ENCODE data around the gene NTPCR.
A peak's percentile ranks its signal among the peaks of the same experiment; 100 is the strongest.
"Not testable (repeated sequence)": the region's sequence is repeated elsewhere in the genome, so short reads cannot be mapped to it uniquely, and the experiment has no call there.

NTPCR gene

DNA sequence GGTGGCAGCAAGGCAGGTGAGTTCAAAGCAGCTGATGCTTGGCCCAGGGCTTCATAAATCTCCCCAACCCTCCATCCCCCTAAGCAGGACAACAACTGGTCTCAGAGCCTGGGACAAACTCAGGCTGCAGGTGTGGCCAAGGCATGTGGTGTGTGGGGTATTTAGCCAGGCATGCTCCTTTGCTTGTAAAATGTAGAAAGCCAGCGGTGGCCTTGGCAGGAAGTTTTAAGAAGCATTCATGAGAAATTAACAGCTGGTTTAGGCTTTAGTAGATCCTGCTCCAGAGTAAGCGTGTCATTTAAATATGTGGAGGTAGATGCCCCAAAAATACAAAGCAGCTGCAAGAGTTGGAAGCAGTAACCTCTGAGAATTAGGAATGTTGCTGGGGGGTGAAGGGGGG is 44.8 kb downstream of the NTPCR start:
- intact Hi-C loops (cut with DNase I) = no loop called here
- no peak for DNase-seq

GRCh38 chr1:232996143-232996542 is 45.7 kb downstream of the NTPCR start:
- intact Hi-C loops (cut with DNase I) = no loop called here
- no peak for DNase-seq

DNA sequence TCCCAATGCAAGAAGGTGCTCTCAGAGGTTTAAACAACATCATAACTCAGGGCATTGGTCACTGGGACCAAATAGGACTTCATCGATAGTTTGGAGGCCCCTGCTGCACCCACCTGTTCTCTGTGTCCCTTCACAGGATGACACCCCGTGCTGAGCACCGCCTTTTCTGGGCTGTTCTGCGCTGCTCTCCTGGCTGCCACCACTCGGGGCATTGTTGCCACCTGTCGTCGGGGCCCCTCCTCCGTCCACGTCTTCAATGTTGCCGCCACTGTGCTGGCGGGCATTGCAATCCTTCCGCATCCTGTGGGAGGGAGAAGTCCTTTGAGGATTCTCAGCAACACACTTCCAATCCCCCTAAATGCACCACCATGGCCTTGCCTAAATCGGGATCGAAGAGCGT is 47.7 kb downstream of the NTPCR start:
- DNase-seq = no peak
- intact Hi-C loops (cut with DNase I) = no loop called here

DNA sequence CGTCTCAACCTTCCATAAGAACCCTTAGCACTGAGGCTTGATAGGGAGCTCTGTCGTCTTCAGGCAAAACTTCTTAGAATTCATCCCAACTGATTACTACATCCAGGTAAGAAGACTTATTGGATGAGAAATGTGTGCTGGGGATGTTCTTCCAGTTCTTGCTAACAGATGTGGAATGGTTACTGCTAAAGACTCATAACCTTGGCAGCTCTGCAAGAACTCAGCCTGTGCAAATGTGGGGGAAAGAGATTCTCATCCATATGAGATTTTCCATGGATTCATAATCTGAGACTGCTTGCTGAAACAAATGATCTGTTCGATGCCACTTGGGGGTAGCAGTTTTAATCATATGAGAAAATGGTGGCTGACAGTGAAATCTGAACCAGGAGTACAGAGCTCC is 48.2 kb downstream of the NTPCR start:
- intact Hi-C loops (cut with DNase I) = no loop called here
- DNase-seq = no peak

- intact Hi-C loops (cut with DNase I) = no loop called here
- DNase-seq = no peak
These were observed 49.7 kb downstream of the NTPCR start for GRCh38 chr1:232999956-233000625.

DNA sequence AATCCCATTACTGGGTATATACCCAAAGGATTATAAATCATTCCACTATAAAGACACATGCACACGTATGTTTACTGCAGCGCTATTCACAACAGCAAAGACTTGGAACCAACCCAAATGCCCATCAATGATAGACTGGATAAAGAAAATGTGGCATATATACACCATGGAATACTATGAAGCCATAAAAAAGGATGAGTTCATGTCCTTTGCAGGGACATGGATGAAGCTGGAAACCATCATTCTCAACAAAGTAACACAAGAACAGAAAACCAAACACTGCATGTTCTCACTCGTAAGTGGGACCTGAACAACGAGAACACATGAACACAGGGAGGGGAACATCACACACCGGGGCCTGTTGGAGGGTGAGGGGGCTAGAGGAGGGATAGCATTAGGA is 53.2 kb downstream of the NTPCR start:
- DNase-seq; intact Hi-C loops (cut with DNase I): not testable (repeated sequence)

DNA sequence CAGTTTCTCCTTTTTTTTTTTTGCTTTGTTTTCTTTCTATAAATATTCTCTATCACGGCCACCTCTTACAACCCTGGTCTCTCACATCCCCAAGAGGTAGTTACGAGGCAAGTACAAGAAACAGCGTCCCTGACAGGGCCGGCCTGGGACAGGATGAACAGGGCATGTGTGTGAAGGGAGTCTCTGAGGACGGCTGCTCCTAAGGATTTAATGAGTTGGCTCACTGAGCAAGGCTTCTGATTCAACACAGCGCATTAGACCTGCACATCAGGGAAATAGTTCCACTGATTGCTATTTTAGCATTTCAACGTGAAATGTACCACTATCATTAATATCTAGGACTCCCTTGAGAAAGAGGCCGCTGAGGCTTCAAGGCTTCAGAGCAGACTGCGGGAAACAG is 54.0 kb downstream of the NTPCR start:
- DNase-seq = no peak
- intact Hi-C loops (cut with DNase I) = no loop called here

GRCh38 chr1:233005156-233005555 is 54.7 kb downstream of the NTPCR start:
- DNase-seq = no peak
- intact Hi-C loops (cut with DNase I) = no loop called here

- DNase-seq = no peak
- intact Hi-C loops (cut with DNase I) = no loop called here
These were observed 55.3 kb downstream of the NTPCR start for GRCh38 chr1:233005703-233006102.

DNA sequence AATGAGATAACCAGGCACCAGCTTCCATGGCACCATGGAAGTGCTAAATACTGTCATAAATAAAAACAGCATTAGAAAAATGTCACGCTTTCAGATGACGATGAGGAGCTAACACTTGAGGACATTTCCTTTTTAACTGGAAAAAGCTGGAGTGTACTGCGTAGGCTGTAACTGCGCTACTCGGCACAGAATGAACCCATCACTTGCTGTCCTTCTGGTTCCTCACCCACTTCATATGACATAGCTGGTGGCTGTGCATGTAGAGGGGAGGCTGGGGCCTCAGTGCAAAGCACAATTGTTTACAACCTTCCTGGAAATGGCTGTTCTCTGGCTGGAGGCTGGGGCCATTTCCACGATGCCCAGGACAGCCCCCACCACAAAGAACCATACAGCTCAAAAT is 55.7 kb downstream of the NTPCR start:
- intact Hi-C loops (cut with DNase I) = no loop called here
- DNase-seq = no peak

- intact Hi-C loops (cut with DNase I) = no loop called here
- DNase-seq = no peak
These were observed 56.1 kb downstream of the NTPCR start for GRCh38 chr1:233006541-233006973.

- DNase-seq = no peak
- intact Hi-C loops (cut with DNase I) = no loop called here
These were observed 59.7 kb downstream of the NTPCR start for GRCh38 chr1:233010146-233010545.

GRCh38 chr1:233012021-233012420 is 61.6 kb downstream of the NTPCR start:
- intact Hi-C loops (cut with DNase I) = no loop called here
- no peak for DNase-seq

GRCh38 chr1:233015965-233016364 is 65.6 kb downstream of the NTPCR start:
- DNase-seq = no peak
- intact Hi-C loops (cut with DNase I) = no loop called here

DNA sequence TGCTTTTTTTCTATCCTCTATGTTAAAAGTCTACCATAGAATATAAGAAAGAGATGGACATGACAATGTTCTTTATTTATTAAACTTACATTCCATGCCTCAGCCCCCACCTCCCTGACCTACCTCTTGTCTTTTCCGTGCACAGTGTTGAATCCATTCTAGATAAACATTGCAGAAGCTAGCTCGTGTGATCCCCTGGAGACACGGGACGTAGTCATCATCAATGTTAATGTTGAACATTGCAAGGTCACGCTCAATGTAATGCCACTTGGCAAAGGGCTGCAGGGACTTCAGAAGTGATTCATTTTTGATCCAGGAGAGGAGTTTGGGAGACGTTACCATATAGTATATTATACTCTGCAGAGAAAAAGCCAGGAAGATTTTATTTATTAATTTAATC is 66.4 kb downstream of the NTPCR start:
- no peak for DNase-seq
- intact Hi-C loops (cut with DNase I) = no loop called here

DNA sequence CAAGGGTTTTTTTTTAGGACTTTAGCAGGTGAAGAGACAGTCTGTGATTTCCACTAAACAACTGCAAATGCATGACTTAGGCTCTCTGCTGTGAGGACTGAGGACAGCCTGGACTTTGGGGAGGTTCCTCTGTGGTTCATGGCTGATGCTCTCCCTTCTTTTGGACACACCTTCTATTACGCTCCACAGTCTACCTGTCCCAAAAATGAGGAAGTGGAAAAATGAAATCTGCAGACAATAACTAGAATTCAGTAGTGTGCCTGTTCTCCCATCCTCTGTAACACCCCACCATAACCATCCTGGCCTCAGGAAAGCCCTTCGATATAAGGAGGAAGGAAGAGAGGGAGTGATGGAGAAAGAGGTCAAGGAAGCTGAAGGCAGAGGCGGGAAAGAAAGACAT is 68.7 kb downstream of the NTPCR start:
- intact Hi-C loops (cut with DNase I) = no loop called here
- no peak for DNase-seq

DNA sequence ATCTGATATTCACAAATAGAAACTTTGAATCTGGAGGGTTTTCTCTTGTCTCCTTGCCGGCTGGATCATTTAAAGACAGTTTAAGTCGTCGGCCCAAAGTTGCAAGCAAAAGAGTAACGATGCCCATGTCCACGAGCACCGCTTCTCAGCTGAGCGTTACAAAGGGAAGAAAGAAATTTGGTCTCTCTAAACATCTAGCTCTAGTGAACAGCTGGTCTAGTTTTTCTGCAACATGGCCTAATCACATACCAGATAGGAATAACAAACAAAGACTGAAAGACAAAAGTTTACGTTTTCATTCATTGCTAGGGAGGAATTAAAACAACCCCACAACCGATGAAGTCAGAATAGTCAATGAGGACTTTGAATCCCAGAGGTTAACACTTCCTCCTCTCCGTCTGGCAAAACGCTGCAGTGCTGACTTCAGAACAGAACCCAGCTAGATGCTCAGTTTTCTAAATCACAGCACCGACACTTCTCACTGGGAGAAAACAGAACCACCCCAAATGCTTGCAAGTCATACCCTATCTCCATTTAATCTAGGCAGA is 69.4 kb downstream of the NTPCR start:
- no peak for DNase-seq
- intact Hi-C loops (cut with DNase I) = no loop called here

GRCh38 chr1:233020426-233020825 is 70.0 kb downstream of the NTPCR start:
- DNase-seq = no peak
- intact Hi-C loops (cut with DNase I) = no loop called here

GRCh38 chr1:233022246-233022645 is 71.8 kb downstream of the NTPCR start:
- no peak for DNase-seq
- intact Hi-C loops (cut with DNase I) = no loop called here

GRCh38 chr1:233024199-233024598 is 73.8 kb downstream of the NTPCR start:
- DNase-seq = no peak
- intact Hi-C loops (cut with DNase I) = no loop called here

DNA sequence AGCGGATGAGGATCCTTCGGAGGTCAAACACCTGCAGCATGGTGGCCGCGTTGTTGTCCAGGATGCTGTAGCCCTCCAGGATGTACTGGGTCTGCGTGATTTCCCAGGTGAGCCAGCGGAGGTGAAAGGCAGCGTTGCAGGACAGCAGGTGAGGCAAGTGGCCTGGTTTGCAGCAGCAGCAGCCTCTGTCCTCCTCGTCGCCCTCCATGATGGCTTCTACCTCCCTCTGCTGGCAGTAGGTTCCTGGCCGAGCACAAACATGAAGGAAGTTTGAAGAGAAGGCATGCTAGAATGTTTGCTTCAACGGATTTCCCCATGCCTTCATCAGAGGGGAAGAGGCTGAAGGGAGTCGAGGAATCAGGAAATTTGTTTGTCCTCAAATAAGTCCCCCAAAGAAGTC is 74.7 kb downstream of the NTPCR start:
- peak in 26 of 42 donors; percentile 12 to 72 (median 33) for DNase-seq
- intact Hi-C loops (cut with DNase I) = no loop called here

DNA sequence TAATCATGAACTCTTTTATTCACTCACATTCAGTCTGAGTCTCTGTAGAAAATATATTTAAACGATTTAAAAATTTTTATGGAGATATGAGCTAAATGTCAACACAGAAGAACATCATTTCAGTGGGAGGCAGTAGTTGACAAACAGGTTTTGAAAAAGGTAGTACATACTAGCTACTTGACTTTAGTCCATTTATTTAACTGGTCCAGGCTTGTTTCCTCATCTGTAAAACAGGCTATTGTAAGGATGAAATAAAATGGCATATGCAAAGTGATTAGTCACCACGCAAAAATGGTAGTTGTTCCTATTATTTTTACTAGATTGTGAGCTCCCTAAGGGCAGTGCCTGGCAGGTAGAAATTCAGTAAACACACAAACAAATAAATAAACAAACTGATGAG is 75.2 kb downstream of the NTPCR start:
- no peak for DNase-seq
- intact Hi-C loops (cut with DNase I) = no loop called here

Measured in head of caudate nucleus (tissue), 42 donors.